GM21825 (cell line): Measurements from ENCODE around the gene RPL28.

Source experiments
- ATAC-seq: cut with Tn5 transposase; IDR thresholded peaks from one replicate; pipeline ENCODE4 v1.9.1; 2021; ENCODE audit warnings: mild to moderate bottlenecking, moderate library complexity; ENCODE audit not compliant: unreplicated experiment

The RPL28 gene

GRCh38 chr19:55372316-55373081 is 13.2 kb upstream of the RPL28 start:
- ATAC-seq: no peak

- ATAC-seq: no peak
These were observed 12.3 kb upstream of the RPL28 start for GRCh38 chr19:55373306-55373992.

DNA sequence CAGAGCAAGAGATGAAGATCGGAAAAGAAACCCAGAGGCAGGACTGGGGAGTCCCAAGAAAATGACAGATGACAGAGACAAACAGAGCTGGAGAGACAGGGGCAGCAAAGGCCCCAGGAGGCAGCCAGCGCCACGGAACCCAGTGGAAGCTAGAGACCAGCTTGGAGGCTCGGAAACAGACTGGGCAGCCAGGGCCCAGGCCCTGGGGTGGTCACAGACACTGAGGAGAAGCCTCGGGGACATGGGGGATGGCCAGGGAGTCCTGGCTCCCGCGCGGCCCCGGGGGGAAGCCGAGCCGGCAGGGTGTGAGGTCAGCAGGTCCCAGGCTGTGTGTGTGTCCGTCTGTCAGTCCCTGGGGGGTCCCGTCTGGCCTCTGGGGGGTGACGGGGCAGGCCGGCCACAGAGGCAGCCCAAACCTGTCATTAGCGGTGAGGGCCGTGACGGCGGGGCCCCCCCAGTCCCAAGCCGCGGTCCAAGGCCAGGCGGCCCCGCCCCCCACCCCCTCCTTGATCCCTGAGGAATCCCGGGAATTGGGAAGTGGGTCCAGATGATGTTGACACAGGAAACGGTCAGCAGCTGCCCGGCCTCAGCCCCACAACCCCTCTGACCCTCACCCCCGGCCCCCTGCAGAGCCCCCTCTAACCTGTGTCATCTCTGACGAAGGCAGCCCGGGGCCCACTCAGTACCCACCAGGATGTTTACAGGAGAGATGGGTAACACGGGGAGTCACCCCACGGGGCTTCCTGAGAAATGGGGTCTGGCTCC is 11.6 kb upstream of the RPL28 start:
- ATAC-seq: no peak

GRCh38 chr19:55376241-55376933 is 9.3 kb upstream of the RPL28 start, which contains the start of gene TMEM190:
TSS of gene TMEM190 (plus strand) at chr19:55376826. CDS start at chr19:55376854, 28 bp downstream.
- no peak for ATAC-seq

- ATAC-seq: no peak
These were observed 8.2 kb upstream of the RPL28 start for GRCh38 chr19:55377356-55378131.

DNA sequence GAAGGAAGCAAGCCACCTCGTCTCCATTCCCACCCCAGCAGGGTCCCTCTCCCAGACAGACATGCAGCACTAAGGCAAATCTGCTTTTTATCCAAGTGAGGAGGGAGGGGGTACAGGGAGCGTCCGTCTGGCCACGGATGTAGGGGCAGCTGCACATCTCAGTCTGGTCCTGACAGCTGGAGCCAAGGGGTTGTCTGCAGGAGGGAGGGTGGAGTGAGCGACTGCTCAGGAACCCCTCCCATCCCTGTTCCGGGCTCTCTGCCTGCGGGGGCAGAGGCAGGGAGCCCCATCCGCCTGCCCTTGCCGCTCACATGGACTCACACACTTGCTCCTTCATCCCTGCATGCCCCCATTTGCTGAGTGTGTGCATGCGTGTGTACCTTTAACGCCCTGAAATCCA is 6.6 kb upstream of the RPL28 start:
- no peak for ATAC-seq

DNA sequence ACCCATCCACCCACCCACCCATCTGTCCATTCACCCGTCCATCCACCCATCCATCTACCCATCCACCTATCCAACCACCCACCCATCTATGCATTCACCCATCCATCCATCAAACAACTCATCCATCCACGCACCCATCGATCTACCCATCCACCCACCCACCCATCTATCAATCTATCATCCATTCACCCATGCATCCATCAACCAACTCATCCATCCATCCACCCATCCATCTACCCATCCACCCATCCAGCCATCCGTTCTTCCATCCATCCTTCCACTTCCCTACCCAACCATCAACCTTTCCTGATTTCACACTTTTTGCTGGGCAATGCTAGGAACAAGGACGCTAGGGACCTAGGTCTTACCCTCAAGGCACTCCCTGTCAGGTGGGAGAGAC is 3.7 kb upstream of the RPL28 start:
- no peak for ATAC-seq

DNA sequence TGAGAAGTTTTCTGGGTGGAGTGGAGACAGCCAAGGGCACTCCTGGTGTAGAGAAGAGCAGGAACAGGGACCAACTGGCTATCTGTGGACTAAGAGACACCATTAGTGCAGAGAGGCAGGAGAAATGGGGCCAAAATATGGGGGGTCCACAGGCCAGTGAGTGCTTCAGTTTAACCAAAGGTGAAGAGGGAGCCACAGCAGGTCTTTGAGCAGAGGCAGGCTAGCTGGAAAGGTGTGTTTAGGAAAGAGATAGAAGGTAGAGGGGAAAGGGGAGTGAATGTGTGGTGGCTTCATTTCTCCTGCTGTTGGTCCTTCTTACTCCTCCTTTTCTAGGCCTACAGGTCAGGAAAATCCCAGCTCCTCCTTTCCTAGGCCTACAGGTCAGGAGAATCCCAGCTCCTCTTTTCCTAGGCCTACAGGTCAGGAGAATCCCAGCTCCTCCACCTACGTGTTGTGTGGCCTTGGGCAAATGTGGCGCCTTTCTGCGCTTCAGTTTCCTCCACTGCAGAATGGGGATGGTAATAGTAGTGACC is 3.1 kb upstream of the RPL28 start:
- no peak for ATAC-seq

DNA sequence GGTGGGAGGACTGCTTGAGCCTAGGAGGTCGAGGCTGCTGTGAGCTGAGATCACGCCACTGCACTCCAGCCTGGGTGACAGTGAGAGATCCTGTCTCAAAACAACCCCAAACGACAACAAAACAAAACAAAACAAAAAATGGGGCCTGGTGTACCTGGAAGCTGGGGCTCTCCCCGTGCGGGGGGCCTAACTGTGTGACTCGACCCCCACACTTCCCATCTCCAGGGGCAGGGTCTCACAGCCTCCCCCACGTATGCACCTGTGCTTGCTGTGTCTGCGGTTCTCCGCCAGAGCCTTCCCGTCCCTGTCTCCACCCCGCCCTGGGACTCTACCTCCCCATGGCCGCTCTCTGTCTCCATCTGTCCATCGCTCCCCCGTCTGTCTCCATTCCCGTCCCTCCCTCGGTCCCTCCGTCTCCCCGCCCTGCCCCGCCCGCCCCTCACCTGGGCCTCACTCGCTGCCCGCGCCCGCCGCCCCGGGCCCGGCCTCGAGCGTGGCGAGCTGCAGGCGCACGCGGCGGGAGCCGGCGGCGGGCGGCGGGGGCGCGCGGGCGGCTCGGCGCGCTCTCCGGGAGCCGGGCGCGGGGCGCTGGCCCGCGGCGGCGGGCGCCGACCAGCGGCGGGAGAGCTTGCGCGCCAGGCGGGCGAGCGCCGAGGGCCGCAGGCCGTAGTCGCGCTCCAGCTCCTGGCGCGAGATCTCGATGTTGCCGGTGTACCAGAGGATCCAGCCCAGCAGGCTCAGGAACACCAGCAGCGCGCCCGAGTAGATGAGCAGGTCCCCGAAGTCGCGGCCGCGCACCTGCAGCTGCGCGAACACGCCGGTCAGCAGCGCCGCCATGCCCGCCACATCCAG is 2.2 kb upstream of the RPL28 start:
- ATAC-seq: no peak

DNA sequence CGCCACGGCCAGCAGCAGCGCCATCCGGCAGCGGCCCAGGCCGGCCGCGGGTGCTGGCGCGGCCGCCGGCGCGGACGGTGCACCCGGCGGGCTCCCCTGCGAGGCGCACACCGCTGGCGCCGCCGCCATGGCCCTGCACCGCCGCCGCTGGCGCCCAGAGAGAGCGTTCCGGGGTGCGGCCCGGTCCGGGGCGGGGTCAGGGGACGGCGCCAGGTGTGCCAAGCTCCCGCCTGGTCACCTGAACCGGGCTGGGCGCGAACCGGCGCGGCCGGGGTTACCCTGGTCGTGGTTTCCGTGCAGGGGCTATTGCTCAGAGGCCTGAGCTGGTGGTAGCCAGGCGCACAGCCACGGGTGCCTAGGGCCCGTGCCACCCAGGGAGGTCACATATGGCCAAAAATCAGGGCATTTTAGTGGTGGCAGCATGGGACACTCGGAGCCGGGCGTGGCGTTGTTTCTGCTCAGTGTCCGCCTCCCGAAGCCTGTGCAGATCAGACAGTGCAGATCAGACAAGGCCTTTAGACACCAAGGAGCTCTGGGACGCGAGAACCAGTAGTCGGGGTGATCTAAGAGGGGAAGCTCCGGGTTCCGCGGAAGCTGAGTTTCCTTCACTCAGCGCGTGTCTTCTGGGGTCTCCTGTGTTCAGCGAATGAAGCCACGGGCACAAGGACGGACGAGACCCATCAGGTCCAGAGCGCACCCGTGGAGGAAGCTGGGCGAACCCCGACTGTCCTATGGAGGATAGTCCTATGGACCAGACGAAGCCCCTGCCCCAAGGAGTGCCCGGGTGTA is 1.4 kb upstream of the RPL28 start, which contains the start of gene TMEM238:
Gene TMEM238, minus strand, starts transcription at position 162 of the 789 bp plus-strand sequence. Its CDS starts 33 bp downstream, at position 129.
- ATAC-seq: no peak

- ATAC-seq: peak; percentile 47
These were observed 610 bp upstream of the RPL28 start for GRCh38 chr19:55384920-55385723.

- ATAC-seq: no peak
These were observed 800 bp downstream of the RPL28 start for GRCh38 chr19:55386493-55386971.

- no peak for ATAC-seq
These were observed 2.2 kb downstream of the RPL28 start for GRCh38 chr19:55387736-55388497.

DNA sequence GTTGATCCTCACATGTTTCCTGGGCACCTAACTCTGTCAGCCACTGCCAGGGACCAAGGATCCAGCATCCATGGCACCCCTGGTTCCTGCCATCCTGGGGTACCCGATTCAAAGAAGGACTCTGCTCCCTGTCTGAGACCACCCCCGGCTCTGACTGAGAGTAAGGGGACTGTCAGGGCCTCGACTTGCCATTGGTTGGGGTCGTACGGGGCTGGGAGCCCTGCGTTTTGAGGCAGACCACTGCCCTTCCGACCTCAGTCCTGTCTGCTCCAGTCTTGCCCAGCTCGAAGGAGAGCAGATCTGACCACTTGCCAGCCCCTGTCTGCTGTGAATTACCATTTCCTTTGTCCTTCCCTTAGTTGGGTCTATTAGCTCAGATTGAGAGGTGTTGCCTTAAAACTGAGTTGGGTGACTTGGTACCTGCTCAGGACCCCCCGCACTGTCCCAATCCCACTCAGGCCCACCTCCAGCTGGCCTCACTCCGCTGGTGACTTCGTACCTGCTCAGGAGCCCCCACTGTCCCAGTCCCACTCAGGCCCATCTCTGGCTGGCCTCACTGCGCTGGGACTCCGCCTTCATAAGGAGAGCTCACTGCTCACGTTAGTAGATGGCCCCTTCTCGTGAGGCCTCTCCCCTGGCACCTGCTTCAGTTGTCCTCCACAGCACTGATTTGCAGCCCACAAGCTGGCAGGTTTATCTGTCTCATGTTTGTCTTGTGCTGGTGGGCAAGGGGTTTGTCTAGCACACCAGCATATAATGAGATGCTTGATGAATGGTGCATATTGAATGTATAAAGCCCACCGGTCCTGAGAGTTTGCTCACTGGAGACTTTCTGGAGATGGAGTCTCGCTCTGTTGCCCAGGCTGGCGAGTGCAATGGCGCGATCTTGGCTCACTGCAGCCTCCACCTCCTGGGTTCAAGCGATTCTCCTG is 3.9 kb downstream of the RPL28 start:
- ATAC-seq: no peak

GRCh38 chr19:55390461-55390880 is 4.7 kb downstream of the RPL28 start:
- ATAC-seq: no peak
